Measurements from ENCODE around the gene PPP4R3A. TPM values are rescaled to one million over a fixed set of nuclear protein-coding genes. Genes with fewer than 3 reads are reported as not detected.
A peak's percentile ranks its signal among the peaks of the same experiment; 100 is the strongest.
"Not testable (repeated sequence)": the region's sequence is repeated elsewhere in the genome, so short reads cannot be mapped to it uniquely, and the experiment has no call there.

Gene PPP4R3A
- total RNA-seq, 2 donors from 2014 or later = 180 to 224 TPM

DNA sequence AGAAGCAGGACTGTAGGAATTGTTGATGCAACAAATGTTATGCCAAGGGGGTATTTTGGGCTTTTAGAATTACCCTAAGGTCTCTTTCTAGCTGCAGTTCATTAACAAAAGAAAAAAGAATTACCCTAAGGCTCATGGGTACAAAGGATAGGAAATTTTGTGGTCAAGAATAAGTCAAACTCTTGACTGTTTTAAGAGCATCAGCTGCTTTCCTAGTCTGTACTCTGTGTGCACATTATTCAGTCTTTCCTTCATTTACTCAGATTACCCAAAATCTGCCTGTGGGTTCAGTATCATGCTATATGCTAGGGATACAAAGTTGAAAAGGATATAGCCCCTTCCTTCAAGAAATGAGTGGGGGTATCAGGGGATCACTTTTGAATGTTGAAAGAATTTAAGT is 56.0 kb downstream of the PPP4R3A start:
- Mint-ChIP-seq H3K27me3 (no peaks in the 10 kb centered on the region), H3K36me3 (ENCODE audit: low read depth) (peaks cover 3% of the 10 kb centered on the region), H3K4me1 (no peaks in the 10 kb centered on the region), H3K27ac (no peak overlapping the region), H3K4me3 (no peak overlapping the region)
- H3K9me3 ChIP-seq (ENCODE audit: control insufficient read depth, low read length, poor library complexity, severe bottlenecking) = no peaks in the 10 kb centered on the region
- no peak for ATAC-seq
- DNase-seq = no peak

DNA sequence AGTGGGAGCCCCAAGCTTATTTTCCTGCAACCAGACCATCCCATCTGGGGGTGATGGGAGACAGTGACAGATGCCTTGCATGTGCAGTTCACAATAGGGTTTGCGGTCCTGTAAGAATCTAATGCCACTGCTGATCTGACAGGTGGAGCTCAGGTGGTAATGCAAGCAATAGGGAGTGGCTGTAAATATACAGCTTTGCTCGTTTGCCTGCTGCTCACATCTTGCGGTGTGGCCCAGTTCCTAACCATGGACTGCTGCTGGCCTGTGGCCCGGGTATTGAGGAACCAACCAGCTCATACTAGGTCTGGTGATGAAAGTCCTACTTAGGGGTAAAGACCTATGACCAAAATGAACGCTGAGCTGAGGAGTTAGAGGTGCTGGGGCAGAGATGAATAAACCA is 56.4 kb downstream of the PPP4R3A start:
- no peak overlapping the region for H3K4me3 Mint-ChIP-seq
- no peak overlapping the region for H3K27ac Mint-ChIP-seq
- H3K36me3 Mint-ChIP-seq (ENCODE audit: low read depth) = peaks cover 2% of the 10 kb centered on the region
- no peak for DNase-seq
- no peaks in the 10 kb centered on the region for H3K4me1 Mint-ChIP-seq
- H3K9me3 ChIP-seq (ENCODE audit: control insufficient read depth, low read length, poor library complexity, severe bottlenecking) = no peaks in the 10 kb centered on the region
- no peak for ATAC-seq
- H3K27me3 Mint-ChIP-seq = no peaks in the 10 kb centered on the region

DNA sequence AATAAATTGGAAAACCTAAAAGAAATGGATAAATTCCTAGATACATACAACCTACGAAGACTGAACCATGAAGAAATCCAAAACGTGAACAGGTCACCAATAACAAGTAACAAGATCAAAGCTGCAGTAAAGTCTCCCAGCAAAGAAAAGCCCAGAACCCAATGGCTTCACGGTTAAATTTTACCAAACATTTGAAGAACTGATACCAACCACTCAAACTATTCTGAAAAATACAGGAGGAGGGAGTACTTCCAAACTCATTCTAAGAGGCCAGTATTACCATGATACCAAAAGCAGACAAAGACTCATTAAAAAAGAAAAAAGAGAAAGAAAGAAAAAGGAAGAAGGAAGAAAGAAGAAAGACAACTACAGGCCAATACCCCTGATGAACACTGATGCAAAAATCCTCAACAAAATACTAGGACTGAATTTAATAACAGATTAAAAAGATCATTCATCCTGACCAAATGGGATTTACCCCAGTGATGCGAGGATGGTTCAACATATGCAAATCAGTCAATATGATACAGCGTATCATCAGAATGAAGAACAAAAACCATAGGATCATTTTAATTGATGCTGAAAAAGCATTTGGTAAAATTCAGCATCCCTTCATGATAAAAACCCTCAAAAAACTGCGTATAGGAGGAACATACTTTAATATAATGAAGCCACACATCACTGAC is 65.6 kb downstream of the PPP4R3A start:
- no peaks in the 10 kb centered on the region for H3K9me3 ChIP-seq (ENCODE audit: control insufficient read depth, low read length, poor library complexity, severe bottlenecking)
- peaks cover 9% of the 10 kb centered on the region for H3K27me3 Mint-ChIP-seq
- DNase-seq (no peak), ATAC-seq (no peak)
- H3K36me3 Mint-ChIP-seq (ENCODE audit: low read depth) = no peaks in the 10 kb centered on the region
- no peak overlapping the region for H3K27ac Mint-ChIP-seq
- H3K4me1 Mint-ChIP-seq = no peaks in the 10 kb centered on the region
- no peak overlapping the region for H3K4me3 Mint-ChIP-seq

DNA sequence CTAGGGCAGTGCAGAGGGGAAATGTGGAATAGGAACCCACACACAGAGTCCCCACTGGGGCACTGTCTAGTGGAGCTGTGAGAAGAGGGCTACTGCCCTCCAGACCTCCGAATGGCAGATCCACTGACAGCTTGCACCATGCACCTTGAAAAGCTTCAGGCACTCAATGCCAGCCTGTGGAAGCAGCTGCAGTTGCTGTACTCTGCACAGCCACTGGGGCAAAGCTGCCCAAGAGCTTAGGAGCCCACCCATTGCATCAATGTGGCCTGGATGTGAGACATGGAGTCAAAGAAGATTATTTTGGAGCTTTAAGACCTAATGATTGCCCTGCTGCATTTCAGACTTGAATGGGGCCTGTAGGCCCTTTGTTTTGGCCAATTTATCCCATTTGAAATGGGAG is 70.8 kb downstream of the PPP4R3A start:
- Mint-ChIP-seq H3K4me3 (no peak overlapping the region), H3K4me1 (no peaks in the 10 kb centered on the region), H3K36me3 (ENCODE audit: low read depth) (no peaks in the 10 kb centered on the region), H3K27me3 (no peaks in the 10 kb centered on the region), H3K27ac (no peak overlapping the region)
- DNase-seq (no peak), ATAC-seq (no peak)
- H3K9me3 ChIP-seq (ENCODE audit: control insufficient read depth, low read length, poor library complexity, severe bottlenecking) = no peaks in the 10 kb centered on the region

DNA sequence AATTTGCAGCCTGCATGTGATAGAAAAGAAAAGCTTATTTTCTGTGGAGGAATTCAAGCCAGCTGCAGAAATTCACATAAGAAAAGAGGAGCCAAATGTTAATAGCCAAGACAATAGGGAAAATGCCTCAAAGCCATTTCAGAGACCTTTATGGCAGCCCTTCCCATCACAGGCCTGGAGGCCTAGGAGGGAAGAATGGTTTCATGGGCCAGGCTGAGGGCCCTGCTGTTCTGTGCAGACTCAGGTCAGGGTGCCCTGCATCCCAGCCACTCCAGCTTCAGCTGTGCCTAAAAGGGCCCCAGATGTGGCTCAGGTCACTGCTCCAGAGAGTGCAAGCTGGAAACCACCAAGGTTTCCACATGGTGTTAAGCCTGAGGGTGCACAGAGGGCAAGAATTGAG is 71.3 kb downstream of the PPP4R3A start:
- Mint-ChIP-seq H3K27ac (no peak overlapping the region), H3K4me1 (no peaks in the 10 kb centered on the region)

DNA sequence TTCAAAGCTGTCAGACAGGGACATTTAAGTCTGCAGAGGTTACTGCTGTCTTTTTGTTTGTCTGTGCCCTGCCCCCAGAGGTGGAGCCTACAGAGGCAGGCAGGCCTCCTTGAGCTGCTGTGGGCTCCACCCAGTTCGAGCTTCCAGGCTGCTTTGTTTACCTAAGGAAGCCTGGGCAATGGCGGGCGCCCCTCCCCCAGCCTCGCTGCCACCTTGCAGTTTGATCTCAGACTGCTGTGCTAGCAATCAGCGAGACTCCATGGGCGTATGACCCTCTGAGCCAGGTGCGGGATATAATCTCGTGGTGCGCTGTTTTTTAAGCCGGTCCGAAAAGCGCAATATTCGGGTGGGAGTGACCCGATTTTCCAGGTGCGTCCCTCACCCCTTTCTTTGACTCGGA is 73.8 kb downstream of the PPP4R3A start:
- not testable (repeated sequence) for H3K36me3 Mint-ChIP-seq (ENCODE audit: low read depth); DNase-seq; H3K4me1 Mint-ChIP-seq; H3K4me3 Mint-ChIP-seq; H3K9me3 ChIP-seq (ENCODE audit: control insufficient read depth, low read length, poor library complexity, severe bottlenecking); H3K27ac Mint-ChIP-seq; ATAC-seq; H3K27me3 Mint-ChIP-seq

More for the DNA sequence above, 71.3 kb downstream of the PPP4R3A start:
- H3K9me3 ChIP-seq (ENCODE audit: control insufficient read depth, low read length, poor library complexity, severe bottlenecking) = no peaks in the 10 kb centered on the region
- no peak overlapping the region for H3K4me3 Mint-ChIP-seq
- no peaks in the 10 kb centered on the region for H3K27me3 Mint-ChIP-seq
- DNase-seq (no peak), ATAC-seq (no peak)
- H3K36me3 Mint-ChIP-seq (ENCODE audit: low read depth) = no peaks in the 10 kb centered on the region

DNA sequence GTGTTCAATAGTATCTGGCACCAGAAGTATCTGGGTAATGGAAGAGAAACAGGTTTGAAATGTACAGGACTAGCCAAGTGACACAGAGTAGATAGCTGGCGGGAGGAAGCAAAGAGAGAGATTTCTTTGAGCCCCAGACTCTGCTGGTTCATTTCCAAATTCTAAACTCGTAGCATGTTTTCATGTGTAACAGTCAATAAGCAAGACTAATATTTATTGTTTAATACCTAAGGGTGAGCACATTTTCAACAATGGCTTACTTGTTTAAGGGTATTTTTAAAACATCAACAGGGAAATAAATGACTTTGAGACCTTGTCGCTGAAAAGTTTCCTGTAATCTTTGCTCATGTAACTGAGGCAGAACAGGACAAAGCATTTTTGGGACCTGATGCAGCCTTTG is 80.7 kb downstream of the PPP4R3A start:
- no peaks in the 10 kb centered on the region for H3K9me3 ChIP-seq (ENCODE audit: control insufficient read depth, low read length, poor library complexity, severe bottlenecking)
- H3K4me1 Mint-ChIP-seq = peaks cover 19% of the 10 kb centered on the region
- H3K4me3 Mint-ChIP-seq = no peak overlapping the region
- ATAC-seq = no peak
- DNase-seq = no peak
- no peaks in the 10 kb centered on the region for H3K27me3 Mint-ChIP-seq
- no peaks in the 10 kb centered on the region for H3K36me3 Mint-ChIP-seq (ENCODE audit: low read depth)
- H3K27ac Mint-ChIP-seq = no peak overlapping the region

DNA sequence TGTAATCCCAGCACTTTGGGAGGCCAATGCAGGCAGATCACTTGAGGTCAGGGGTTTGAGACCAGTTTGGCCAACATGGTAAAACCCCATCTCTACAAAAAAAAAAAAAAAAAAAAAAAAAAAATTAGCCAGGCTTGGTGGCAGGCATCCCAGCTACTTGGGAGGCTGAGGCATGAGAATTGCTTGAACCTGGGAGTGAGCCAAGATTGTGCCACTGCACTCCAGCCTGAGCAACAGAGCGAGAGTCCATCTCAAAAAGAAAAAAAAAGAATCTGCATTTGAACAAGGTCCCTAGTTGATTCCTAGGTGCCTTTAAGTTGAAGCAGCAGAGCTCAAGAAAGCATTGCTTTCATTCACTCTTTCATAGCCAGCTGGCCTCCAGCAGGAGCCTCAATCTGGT is 81.2 kb downstream of the PPP4R3A start:
- not testable (repeated sequence) for DNase-seq; H3K9me3 ChIP-seq (ENCODE audit: control insufficient read depth, low read length, poor library complexity, severe bottlenecking); H3K4me3 Mint-ChIP-seq; H3K27ac Mint-ChIP-seq; H3K27me3 Mint-ChIP-seq; ATAC-seq; H3K36me3 Mint-ChIP-seq (ENCODE audit: low read depth)
- peaks cover 19% of the 10 kb centered on the region for H3K4me1 Mint-ChIP-seq

DNA sequence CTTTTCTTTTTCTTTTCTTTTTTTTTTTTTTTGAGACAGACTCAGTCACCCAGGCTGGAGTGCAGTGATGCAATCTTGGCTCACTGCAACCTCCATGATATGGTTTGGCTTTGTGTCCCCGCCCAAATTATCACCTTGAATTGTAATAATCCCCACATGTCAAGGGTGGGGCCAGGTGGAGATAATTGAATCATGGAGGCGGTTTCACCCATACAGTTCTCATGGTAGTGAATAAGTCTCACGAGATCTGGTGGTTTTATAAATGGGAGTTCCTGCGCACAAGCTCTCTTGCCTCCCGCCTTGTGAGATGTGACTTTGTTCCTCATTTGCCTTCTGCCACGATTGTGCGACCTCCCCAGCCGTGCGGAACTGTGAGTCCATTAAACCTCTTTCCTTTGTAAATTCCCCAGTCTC is 84.6 kb downstream of the PPP4R3A start:
- ATAC-seq; DNase-seq; H3K27me3 Mint-ChIP-seq; H3K36me3 Mint-ChIP-seq (ENCODE audit: low read depth); H3K4me3 Mint-ChIP-seq; H3K9me3 ChIP-seq (ENCODE audit: control insufficient read depth, low read length, poor library complexity, severe bottlenecking); H3K27ac Mint-ChIP-seq: not testable (repeated sequence)
- peaks cover 21% of the 10 kb centered on the region for H3K4me1 Mint-ChIP-seq

DNA sequence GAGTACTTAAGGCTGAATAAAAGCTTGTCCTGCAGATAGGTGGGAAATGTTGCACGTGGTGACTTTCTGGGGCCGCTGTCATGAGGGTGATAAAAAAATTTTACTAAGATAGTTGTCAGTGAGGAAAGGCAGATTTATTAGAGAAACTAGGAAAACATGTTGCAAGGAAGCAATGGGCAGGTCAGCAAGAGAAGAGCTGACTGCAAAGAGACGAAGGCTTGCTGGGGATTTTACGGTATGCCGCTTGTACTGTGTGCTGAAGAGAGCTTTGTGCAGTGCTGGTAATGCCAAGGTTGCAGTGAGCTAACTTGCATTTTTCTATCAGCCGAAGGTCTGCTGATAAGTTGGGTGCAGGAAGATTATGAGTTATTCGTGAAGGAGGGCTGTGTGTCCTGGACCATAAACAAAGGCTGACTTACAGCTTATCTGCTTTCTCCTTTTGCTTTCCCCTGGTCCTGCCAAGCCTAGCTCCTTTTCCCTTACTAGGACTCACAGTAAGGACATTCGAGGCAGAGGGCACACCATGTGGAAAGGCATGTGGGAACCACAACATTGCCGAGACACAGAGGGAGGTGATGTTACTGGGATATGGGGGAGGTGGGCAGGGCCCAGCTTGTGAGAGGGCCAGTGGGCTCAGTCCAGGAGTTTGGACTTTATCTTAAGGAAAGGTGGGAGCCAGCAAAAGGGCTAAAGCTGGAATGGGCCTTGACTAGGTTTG is 85.1 kb downstream of the PPP4R3A start:
- Mint-ChIP-seq H3K4me3 (no peak overlapping the region), H3K27me3 (no peaks in the 10 kb centered on the region), H3K36me3 (ENCODE audit: low read depth) (no peaks in the 10 kb centered on the region), H3K4me1 (peaks cover 21% of the 10 kb centered on the region), H3K27ac (peak overlapping the region; percentile 59)
- DNase-seq (no peak), ATAC-seq (no peak)
- H3K9me3 ChIP-seq (ENCODE audit: control insufficient read depth, low read length, poor library complexity, severe bottlenecking) = no peaks in the 10 kb centered on the region

DNA sequence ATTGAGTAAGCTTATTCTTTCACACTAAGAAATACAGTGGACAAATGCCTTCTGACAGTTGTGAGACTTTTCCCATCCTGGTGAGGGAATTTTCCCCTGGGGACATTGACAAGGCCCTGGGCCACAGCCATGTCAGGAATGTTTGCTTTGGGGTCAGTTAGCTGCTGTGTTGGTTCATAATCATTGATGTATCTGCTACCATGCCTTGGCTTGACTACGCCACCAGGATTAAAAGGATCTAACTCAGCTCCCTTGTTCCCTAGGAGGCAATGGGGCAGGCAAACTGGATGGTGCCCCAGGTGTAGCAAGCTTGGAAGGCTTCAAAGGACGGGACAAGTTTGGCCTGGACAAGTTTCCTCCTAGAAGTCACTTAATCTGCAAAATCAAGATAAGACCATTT is 89.4 kb downstream of the PPP4R3A start:
- Mint-ChIP-seq H3K36me3 (ENCODE audit: low read depth) (peaks cover 4% of the 10 kb centered on the region), H3K27ac (no peak overlapping the region), H3K4me1 (peaks cover 24% of the 10 kb centered on the region), H3K27me3 (no peaks in the 10 kb centered on the region), H3K4me3 (no peak overlapping the region)
- no peak for ATAC-seq
- DNase-seq = no peak
- no peaks in the 10 kb centered on the region for H3K9me3 ChIP-seq (ENCODE audit: control insufficient read depth, low read length, poor library complexity, severe bottlenecking)

DNA sequence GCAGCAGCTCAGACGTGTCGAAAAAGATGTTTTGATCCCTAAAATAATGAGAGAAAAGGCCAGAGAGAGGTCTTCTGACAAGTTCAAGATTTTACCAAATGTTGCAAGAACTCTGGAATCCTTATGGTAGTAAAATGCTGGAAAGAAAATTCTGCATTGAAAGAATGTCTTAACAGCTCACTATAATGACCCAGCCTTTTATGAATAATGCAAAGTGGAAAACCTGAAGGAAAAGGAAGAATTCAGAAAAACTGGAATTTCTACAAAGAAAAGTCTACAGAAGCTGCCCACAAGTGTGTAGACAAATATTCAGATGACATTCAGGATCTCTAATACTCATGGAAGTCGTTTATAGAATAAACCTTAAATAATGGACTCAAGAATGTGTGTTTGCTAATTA is 90.7 kb downstream of the PPP4R3A start:
- Mint-ChIP-seq H3K4me3 (peak overlapping the region; percentile 90), H3K27ac (peak overlapping the region; percentile 96), H3K36me3 (ENCODE audit: low read depth) (peaks cover 6% of the 10 kb centered on the region), H3K4me1 (peaks cover 22% of the 10 kb centered on the region), H3K27me3 (no peaks in the 10 kb centered on the region)
- ATAC-seq (no peak), DNase-seq (no peak)
- no peaks in the 10 kb centered on the region for H3K9me3 ChIP-seq (ENCODE audit: control insufficient read depth, low read length, poor library complexity, severe bottlenecking)

DNA sequence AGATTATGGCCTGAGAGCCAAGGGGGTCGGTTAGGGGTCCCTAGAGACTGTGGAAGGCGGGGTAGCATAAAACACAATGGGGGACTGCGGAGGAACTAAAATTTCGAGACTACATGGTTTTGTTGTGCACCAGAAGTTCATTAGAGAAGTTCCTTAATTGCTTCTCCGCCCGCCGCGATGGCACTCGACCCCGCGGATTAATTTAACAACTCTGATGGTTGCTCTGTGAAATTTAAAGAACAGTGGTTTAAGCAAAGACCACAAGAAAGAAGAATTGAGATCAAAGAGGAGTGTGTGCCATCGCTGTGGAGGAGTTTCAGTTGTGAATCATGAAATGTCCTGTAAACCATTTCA is 91.1 kb downstream of the PPP4R3A start:
- no peaks in the 10 kb centered on the region for H3K9me3 ChIP-seq (ENCODE audit: control insufficient read depth, low read length, poor library complexity, severe bottlenecking)
- H3K27me3 Mint-ChIP-seq = no peaks in the 10 kb centered on the region
- H3K4me3 Mint-ChIP-seq = peak overlapping the region; percentile 90
- H3K4me1 Mint-ChIP-seq = peaks cover 25% of the 10 kb centered on the region
- peaks cover 7% of the 10 kb centered on the region for H3K36me3 Mint-ChIP-seq (ENCODE audit: low read depth)
- peak in 1 of 3 donors; percentile 41 for DNase-seq
- ATAC-seq = peak; percentile 31
- peak overlapping the region; percentile 96 for H3K27ac Mint-ChIP-seq

All from T-helper 17 cell (primary cell).